Tongue (tissue), 2 donors: ENCODE results near the gene CSTB. TPM values are rescaled to one million over a fixed set of nuclear protein-coding genes. Genes with fewer than 3 reads are reported as not detected.
A peak's percentile ranks its signal among the peaks of the same experiment; 100 is the strongest.

Experiments
- DNase-seq: peaks from one replicate; pipeline ENCODE4 v3.0.0-alpha.2; 2015
- total RNA-seq: library from RNA; depleted of rRNA; stranded (reverse); fragments of >200 nt; gene quantifications from one replicate; pipeline ENCODE4 v1.2.3, GENCODE V29; 2014

CSTB gene
- total RNA-seq, 1 donor from 2014 or later = 14.8 TPM

- DNase-seq = peak; percentile 81
These were observed 34.6 kb upstream of the CSTB start for GRCh38 chr21:43810505-43811261.

DNA sequence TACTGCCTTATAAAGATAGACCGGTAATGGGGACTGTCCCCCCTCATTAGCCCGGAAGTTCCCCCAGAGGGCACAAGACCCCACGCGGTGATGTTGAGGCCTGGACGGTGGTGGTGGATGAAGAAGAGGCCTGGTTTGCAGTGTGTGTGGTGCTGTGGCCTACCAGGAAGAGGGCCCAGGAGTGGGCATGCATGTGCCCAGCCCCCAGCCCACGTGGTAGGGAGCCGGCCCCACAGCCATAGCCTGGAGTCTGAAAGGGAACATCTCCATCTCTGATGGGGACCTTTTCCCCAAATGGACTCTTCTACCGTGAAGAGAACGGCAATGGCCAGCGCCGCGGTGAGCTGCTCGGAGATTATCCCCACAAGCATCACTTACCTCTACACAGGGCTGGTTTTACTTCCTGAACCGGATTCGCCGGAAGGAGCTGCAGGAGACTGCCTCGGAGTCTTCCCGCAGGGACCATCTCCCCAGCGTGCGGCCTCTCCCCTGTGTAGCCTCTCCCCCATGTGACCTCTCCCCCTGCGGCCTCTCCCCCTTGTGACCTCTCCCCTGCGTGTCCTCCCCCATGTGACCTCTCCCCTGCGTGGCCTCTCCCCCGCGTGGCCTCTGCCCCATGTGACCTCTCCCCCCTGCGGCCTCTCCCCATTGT is 33.9 kb upstream of the CSTB start:
- no peak for DNase-seq

DNA sequence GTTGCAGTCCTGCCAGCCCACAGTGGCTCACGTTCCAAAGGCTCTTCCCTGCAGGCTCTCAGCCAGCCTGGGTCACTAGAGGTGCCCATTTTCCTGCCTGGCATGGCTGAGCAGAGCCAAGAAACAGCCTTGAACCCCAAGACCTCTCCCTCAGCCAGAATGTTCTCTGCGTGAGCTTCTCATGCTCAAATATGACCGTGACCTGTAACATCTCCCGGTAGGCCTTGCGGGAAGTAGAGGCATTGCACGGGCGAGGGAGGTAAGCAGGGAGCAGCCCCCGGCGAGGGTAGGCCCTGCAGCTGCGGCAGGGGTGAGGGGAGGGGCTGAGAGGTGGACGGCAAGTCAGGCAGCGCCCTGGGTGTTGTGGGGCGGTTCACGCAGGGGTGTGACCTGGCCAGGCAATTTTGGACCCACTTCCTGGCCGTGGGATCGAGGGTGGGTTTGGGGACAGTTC is 33.3 kb upstream of the CSTB start:
- DNase-seq = no peak

DNA sequence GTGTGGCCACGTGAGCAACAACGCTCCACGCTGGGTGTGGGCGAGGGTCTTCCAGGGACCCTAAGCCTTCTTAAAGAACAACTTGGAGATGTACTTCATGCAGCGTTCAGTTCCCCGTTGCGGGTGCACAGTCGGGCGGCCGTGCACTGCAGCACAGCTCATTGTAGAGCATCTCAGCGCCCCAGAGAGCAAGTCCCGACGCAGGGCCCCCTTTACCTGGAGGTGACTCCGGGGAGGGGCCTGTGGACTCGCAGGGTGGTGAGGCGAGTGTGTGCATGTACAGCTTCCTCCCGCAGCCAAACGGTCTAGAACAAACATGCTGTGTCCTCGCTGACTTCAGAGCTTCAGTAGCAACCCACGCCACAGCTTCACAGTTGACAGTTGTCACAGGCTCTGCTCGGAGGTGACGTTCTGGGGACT is 32.7 kb upstream of the CSTB start:
- DNase-seq = peak; percentile 43

DNA sequence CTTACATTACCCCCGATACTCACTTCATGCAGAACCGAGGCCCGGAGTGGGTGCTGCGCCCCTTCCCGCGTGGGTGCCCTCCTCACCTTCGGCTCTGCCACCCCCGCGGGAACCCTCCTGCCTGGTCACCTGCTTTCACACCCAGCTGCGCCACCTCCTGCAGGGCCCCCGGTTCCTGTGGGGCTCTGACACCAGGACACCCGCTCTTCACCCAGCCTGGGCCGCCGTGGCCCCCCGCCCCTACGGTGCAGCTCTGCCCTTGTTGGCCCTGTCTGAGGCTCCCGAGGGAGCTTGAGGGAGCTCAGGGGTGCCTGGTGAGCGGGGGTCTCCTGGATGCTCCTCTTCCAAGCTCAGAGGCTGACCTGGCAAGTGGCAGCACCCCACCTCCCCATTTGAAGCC is 32.3 kb upstream of the CSTB start:
- DNase-seq = no peak

DNA sequence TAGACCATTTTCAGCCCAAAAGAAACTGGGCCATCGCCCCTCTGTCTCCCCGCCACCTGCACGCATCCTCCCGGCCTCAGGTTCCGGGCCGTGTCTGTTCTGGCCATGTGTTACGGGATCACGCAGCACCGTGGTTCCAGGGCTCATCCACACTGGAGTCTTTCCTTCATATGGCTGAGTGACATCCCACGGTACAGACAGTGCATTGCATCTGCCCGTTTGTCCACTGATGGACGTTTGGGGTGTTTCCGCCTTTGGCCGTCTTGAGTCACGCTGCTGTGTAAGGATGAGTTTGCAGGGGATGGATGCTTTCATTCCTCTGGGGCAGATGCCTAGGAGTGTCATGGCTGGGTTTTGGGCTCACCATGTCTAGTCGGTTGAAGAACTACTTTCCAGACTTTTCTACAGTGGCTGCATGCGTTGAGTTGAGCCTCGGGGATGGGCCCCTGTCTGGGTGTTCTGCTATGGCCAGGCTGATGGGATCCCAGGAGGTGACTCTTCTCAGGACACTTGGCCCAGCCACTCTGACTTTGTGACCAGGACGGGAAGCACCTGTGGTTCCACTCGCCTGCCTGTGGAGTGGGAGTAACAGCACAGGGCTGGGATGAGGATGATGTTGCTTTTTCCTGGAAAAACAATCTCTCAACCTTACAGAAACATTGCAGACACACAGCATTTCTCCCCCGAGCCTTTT is 30.1 kb upstream of the CSTB start:
- DNase-seq = no peak

- no peak for DNase-seq
These were observed 29.2 kb upstream of the CSTB start for GRCh38 chr21:43805275-43805800.

- no peak for DNase-seq
These were observed 27.6 kb upstream of the CSTB start for GRCh38 chr21:43803558-43804300.

DNA sequence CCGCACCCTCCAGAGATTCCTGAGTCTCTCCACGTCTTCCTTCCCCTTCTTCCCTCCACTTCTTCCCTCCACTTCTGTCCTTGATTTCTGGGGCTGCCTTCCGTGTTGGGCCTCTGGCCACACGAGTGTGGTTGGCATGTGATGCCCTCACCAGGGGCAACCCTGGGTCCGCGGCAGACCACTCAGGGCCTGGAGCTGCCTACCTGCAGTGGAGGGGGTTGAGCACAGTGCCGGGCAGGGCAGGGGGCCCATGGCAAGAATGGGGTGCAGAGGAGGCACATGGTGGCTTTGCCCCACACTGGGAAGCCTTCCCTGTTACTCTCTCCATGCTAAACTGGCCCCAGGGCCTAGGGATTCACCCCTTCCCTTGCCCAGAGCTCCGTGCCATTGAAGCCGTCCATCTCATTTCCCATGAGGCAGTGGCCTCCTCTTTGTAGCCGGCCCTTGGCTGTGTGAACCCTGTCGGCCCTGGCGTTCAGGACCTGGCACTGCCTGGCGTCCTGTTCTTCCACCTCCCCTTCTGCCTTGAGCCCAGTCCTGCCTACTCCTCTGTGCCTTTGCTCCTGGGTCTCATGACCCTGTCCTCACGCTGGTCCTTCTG is 26.7 kb upstream of the CSTB start:
- DNase-seq = no peak

- no peak for DNase-seq
These were observed 25.1 kb upstream of the CSTB start for GRCh38 chr21:43801006-43801783.

- no peak for DNase-seq
These were observed 24.5 kb upstream of the CSTB start for GRCh38 chr21:43800566-43800965.

DNA sequence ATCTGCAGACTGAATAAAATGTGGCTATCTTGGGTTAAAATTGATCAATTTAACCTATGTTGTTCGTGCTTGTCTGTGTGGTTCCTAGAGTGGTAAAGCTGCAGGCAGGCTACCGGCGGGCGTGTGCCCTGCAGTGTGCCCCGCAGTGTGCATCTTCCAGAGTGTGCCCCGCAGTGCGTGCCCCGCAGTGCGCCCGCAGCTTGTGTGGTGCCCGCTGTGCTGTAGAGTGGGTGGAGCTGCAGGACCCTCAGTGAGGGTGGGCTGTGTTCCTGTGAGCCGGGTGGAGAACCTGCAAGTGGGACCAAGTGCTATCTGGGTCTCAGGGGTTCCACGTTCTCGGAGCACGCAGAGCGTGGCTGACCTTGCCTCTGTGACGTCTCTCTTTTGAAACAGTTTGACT is 24.0 kb upstream of the CSTB start:
- no peak for DNase-seq

GRCh38 chr21:43799301-43799840 is 23.3 kb upstream of the CSTB start:
- no peak for DNase-seq

- DNase-seq = no peak
These were observed 22.0 kb upstream of the CSTB start for GRCh38 chr21:43797925-43798715.

DNA sequence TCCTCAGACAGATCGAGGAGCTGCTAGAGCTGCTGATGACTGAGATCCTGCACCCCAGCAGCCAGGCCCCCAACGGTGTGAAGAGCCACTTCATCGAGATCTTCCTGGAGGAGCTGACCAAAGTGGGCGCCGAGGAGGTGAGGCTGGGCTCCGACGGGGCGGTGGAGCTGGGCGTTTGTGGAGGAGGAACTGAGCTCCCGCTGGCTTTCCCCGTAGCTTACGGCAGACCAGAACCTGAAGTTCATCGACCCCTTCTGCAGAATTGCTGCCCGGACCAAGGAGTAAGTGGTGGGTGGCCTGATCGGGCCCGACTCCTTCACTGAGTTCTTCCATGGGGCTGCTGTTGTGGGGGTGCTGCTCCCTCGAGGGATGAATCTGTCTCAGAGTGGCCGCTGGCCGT is 21.3 kb upstream of the CSTB start:
- no peak for DNase-seq

- DNase-seq = no peak
These were observed 18.7 kb upstream of the CSTB start for GRCh38 chr21:43794857-43795256.

- no peak for DNase-seq
These were observed 18.2 kb upstream of the CSTB start for GRCh38 chr21:43794311-43794710.

DNA sequence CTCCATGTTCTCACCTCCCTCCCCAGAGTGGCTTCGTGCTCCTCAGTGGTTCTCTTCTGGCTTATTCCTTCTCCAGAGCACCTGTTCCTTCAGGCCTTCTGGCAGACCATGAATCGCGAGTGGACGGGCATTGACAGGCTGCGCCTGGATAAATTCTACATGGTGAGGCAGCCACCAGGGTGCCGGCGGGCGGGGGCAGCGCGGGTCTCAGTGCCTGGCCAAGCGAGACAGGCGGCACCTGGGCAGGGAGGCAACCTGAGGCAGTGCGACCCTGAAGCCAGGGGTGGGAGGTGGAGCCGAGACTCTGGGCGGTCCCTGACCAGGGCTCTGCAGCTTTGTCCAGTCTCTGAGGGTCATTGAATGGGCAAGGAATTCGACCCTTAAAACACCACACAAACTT is 17.1 kb upstream of the CSTB start:
- no peak for DNase-seq

DNA sequence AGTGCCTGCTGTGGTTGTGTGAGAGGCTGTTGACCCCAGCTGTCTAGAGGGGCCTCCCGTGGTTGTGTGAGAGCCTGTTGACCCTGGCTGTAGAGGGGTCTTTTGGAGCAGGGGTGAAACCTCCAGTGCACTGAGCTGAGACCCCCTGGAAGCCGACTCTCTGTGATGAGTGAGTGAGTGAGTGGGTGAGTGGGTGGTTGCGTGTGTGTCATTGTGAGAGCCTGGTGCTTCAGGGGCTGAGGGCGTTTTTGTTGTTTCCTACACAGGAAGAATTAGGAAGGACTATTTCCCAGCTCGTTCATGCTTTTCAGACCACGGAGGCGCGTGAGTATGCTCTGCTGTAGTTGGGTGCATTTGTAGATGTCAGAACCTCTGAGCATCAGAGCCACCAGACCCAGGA is 16.3 kb upstream of the CSTB start:
- DNase-seq = no peak

DNA sequence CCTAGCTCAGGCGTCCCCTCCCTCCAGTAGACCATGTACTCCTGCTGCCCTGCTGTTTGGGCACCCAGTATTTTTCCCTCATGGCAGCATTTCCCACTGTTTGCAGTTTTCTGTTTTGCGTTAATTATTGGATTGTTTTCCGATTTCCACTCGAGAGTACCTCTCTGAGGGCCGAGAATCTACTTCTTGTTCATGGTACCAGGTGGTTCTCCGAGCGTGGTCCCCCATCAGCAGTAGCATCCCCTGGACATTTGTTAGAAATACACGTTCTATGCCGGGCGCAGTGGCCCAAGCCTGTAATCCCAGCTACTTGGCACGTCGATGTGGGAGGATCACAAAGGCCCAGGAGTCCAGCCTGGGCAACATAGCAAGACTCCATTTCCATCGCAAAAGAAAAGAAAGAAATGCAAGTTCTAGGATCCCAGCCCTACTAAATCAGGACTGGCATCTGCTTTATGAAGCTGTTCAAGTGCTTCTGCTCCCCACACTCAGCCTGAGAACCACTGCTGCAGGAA is 14.0 kb upstream of the CSTB start:
- no peak for DNase-seq
